HepG2 (cell line): Measurements from ENCODE around the gene TDP2.

Experiments
- ARHGAP35 ChIP-seq: sonication (generic); formaldehyde crosslinking; IDR thresholded peaks from 2 replicates; pipeline ENCODE4 v1.9.0; 2022; ENCODE audit warnings: mild to moderate bottlenecking, inconsistent platforms, moderate library complexity, missing genetic modification reagents, borderline replicate concordance
- CREB1 ChIP-seq, 2 experiments: fragments of 450-650 bp in 1 of 2; IDR thresholded peaks; 2 replicates each; pipeline ENCODE4 v1.6.1; 2016 to 2017; ENCODE audit warnings: control low read depth in 1 of 2, mild to moderate bottlenecking in 1 of 2, missing compliant biosample characterization in 1 of 2, missing genetic modification characterization in 1 of 2
- GATAD2A ChIP-seq: IDR thresholded peaks from 2 replicates; pipeline ENCODE4 v1.6.1; 2016
- POLR2A ChIP-seq, 2 experiments: IDR thresholded peaks; 2 replicates each; pipeline ENCODE4 v1.6.1; 2011; ENCODE audit warnings: low read depth in 2 of 2, low read length in 2 of 2, mild to moderate bottlenecking in 1 of 2, moderate library complexity in 1 of 2; ENCODE audit not compliant: insufficient read depth in 1 of 2
- ZFX ChIP-seq: sonication (generic); formaldehyde crosslinking; IDR thresholded peaks from 2 replicates; pipeline ENCODE4 v1.4.0; 2020; ENCODE audit warnings: mild to moderate bottlenecking, low read depth, missing genetic modification reagents, moderate library complexity
- ZNF251 ChIP-seq: sonication (generic); formaldehyde crosslinking; IDR thresholded peaks from 2 replicates; pipeline ENCODE4 v1.9.0; 2021; ENCODE audit warnings: mild to moderate bottlenecking, missing genetic modification reagents
- ZNF670 ChIP-seq: sonication (generic); formaldehyde crosslinking; IDR thresholded peaks from 2 replicates; pipeline ENCODE4 v1.8.0; 2022; ENCODE audit warnings: mild to moderate bottlenecking, missing genetic modification reagents, borderline replicate concordance

DNA sequence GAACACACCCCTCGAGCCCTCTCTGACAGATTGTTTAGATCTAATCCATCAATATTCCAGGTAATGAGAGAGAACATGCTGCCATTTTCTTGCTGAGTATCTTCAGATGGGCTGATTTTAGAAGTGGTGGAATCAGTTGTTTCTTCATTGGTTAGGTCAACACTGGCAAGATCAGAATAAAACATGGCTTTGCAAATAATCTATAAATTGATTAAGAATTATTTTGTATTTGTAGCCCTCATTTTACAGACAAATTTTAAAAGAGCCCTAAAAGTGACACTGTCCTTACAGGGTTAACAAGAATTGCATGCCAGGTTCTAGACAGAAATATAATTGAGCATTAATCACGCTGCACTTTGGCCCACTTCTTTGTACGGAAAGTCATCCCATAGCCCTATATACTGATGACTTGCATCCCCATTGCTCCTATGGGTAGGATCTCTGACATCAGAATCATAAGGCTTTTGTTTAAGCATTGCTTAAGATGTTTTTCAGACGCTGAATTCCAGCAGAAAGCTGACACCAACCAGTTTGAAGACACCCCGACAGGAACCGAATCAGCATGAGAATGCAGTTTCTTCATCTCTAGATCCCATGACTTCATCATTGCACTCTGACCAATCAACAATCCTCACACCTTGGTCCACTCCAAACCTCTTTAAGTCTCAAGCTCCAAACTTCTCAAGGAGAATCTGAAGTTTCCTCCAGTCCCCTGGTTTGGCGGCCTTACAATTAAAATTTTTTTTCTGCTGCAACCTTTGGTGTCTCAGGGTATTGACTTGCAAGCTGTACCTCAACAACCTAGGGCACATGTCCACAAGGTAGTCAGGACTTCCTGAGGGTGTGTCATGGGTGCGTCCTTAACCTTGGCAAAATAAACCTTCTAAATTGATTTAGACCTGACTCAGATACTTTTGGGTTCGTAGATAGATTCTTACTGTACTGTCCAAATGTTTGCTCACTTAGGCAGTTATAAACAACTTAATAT, 7.8 kb downstream of the TDP2 start:
- TF ChIP-seq ZFX = no peak
- TF ChIP-seq POLR2A (IDR thresholded peaks at IDR 0.05; ENCODE audit: insufficient read depth in 1 of 2, low read depth in 2 of 2, low read length in 2 of 2) = no peak
- TF ChIP-seq ZNF670 (CRISPR knock-in tag) = no peak
- no peak for TF ChIP-seq ARHGAP35 (CRISPR knock-in tag)
- TF ChIP-seq GATAD2A (CRISPR knock-in tag) = no peak
- no peak for TF ChIP-seq ZNF251 (CRISPR knock-in tag)
- TF ChIP-seq CREB1 (IDR thresholded peaks at IDR 0.05) = no peak
- no peak for TF ChIP-seq CREB1 (CRISPR knock-in tag; IDR thresholded peaks at IDR 0.05)
